Stimulated activated memory B cell treated with anti-CD40 and anti-IgM and Interleukin-4, amounts not matched to agents 10 μg/mL and 1 μg/mL and 100 μg/mL, for 72 hours (primary cell): ENCODE measurements around the gene AKNAD1.

Experiments
- ATAC-seq: fragments of 150-1000 bp; cut with Tn5 transposase; 2 replicates; pipeline ENCODE4 v1.10.0; 2021
- H3K27ac Mint-ChIP-seq: one replicate; pipeline ENCODE4 v1.8.0; 2022; ENCODE audit warnings: mild to moderate bottlenecking, mixed read lengths
- H3K27me3 Mint-ChIP-seq: one replicate; pipeline ENCODE4 v1.8.0; 2022; ENCODE audit warnings: mixed read lengths
- H3K36me3 Mint-ChIP-seq: one replicate; pipeline ENCODE4 v1.8.0; 2022; ENCODE audit warnings: mixed read lengths
- H3K4me1 Mint-ChIP-seq: one replicate; pipeline ENCODE4 v1.8.0; 2022; ENCODE audit warnings: mixed read lengths
- H3K4me3 Mint-ChIP-seq: one replicate; pipeline ENCODE4 v1.8.0; 2022; ENCODE audit warnings: mild to moderate bottlenecking, moderate library complexity, mixed read lengths
- H3K9me3 Mint-ChIP-seq: one replicate; pipeline ENCODE4 v1.8.0; 2022; ENCODE audit warnings: mixed read lengths

The AKNAD1 gene

GRCh38 chr1:108850929-108851328 is 6.0 kb downstream of the AKNAD1 start:
- H3K36me3 Mint-ChIP-seq, result no peaks in the 10 kb centered on the region
- no peak overlapping the region for H3K27ac Mint-ChIP-seq
- H3K27me3 Mint-ChIP-seq, result peaks cover 42% of the 10 kb centered on the region
- no peaks in the 10 kb centered on the region for H3K9me3 Mint-ChIP-seq
- peaks cover 7% of the 10 kb centered on the region for H3K4me1 Mint-ChIP-seq
- no peak overlapping the region for H3K4me3 Mint-ChIP-seq
- ATAC-seq, result no peak

GRCh38 chr1:108848806-108849205 is 8.1 kb downstream of the AKNAD1 start:
- Mint-ChIP-seq H3K27ac (no peak overlapping the region), H3K4me1 (peaks cover 7% of the 10 kb centered on the region), H3K36me3 (no peaks in the 10 kb centered on the region), H3K4me3 (no peak overlapping the region), H3K27me3 (peaks cover 30% of the 10 kb centered on the region), H3K9me3 (no peaks in the 10 kb centered on the region)
- ATAC-seq, result no peak

GRCh38 chr1:108847494-108847893 is 9.4 kb downstream of the AKNAD1 start:
- Mint-ChIP-seq H3K27me3 (peaks cover 25% of the 10 kb centered on the region), H3K27ac (no peak overlapping the region), H3K4me3 (no peak overlapping the region), H3K9me3 (no peaks in the 10 kb centered on the region), H3K4me1 (peaks cover 4% of the 10 kb centered on the region), H3K36me3 (no peaks in the 10 kb centered on the region)
- no peak for ATAC-seq

- Mint-ChIP-seq H3K4me3 (no peak overlapping the region), H3K27ac (no peak overlapping the region), H3K9me3 (no peaks in the 10 kb centered on the region), H3K27me3 (peaks cover 10% of the 10 kb centered on the region), H3K36me3 (no peaks in the 10 kb centered on the region), H3K4me1 (no peaks in the 10 kb centered on the region)
- ATAC-seq, result no peak
Measured at GRCh38 chr1:108845991-108846390, 10.9 kb downstream of the AKNAD1 start.

GRCh38 chr1:108845446-108845845 is 11.4 kb downstream of the AKNAD1 start:
- H3K4me3 Mint-ChIP-seq, result no peak overlapping the region
- no peak overlapping the region for H3K27ac Mint-ChIP-seq
- no peaks in the 10 kb centered on the region for H3K36me3 Mint-ChIP-seq
- H3K9me3 Mint-ChIP-seq, result no peaks in the 10 kb centered on the region
- H3K4me1 Mint-ChIP-seq, result no peaks in the 10 kb centered on the region
- ATAC-seq, result no peak
- H3K27me3 Mint-ChIP-seq, result peaks cover 5% of the 10 kb centered on the region

- no peaks in the 10 kb centered on the region for H3K27me3 Mint-ChIP-seq
- H3K36me3 Mint-ChIP-seq, result no peaks in the 10 kb centered on the region
- no peaks in the 10 kb centered on the region for H3K4me1 Mint-ChIP-seq
- no peak overlapping the region for H3K4me3 Mint-ChIP-seq
- no peak overlapping the region for H3K27ac Mint-ChIP-seq
- no peaks in the 10 kb centered on the region for H3K9me3 Mint-ChIP-seq
- no peak for ATAC-seq
Measured at GRCh38 chr1:108843390-108844137, 13.3 kb downstream of the AKNAD1 start.

GRCh38 chr1:108842525-108843181 is 14.2 kb downstream of the AKNAD1 start:
- Mint-ChIP-seq H3K4me3 (no peak overlapping the region), H3K4me1 (no peaks in the 10 kb centered on the region), H3K9me3 (no peaks in the 10 kb centered on the region), H3K27ac (no peak overlapping the region), H3K27me3 (no peaks in the 10 kb centered on the region), H3K36me3 (no peaks in the 10 kb centered on the region)
- no peak for ATAC-seq

GRCh38 chr1:108841703-108842102 is 15.2 kb downstream of the AKNAD1 start:
- no peaks in the 10 kb centered on the region for H3K9me3 Mint-ChIP-seq
- no peaks in the 10 kb centered on the region for H3K4me1 Mint-ChIP-seq
- no peaks in the 10 kb centered on the region for H3K27me3 Mint-ChIP-seq
- no peak overlapping the region for H3K27ac Mint-ChIP-seq
- no peak for ATAC-seq
- no peaks in the 10 kb centered on the region for H3K36me3 Mint-ChIP-seq
- H3K4me3 Mint-ChIP-seq, result no peak overlapping the region

GRCh38 chr1:108832929-108833328 is 24.0 kb downstream of the AKNAD1 start:
- ATAC-seq, result no peak
- Mint-ChIP-seq H3K4me1 (peaks cover 7% of the 10 kb centered on the region), H3K4me3 (no peak overlapping the region), H3K9me3 (no peaks in the 10 kb centered on the region), H3K27me3 (no peaks in the 10 kb centered on the region), H3K27ac (no peak overlapping the region), H3K36me3 (no peaks in the 10 kb centered on the region)

GRCh38 chr1:108831225-108831624 is 25.7 kb downstream of the AKNAD1 start:
- Mint-ChIP-seq H3K4me1 (peaks cover 7% of the 10 kb centered on the region), H3K27me3 (no peaks in the 10 kb centered on the region), H3K36me3 (no peaks in the 10 kb centered on the region), H3K4me3 (no peak overlapping the region), H3K9me3 (no peaks in the 10 kb centered on the region), H3K27ac (no peak overlapping the region)
- no peak for ATAC-seq

GRCh38 chr1:108830119-108831008 is 26.5 kb downstream of the AKNAD1 start:
- no peak for ATAC-seq
- Mint-ChIP-seq H3K27me3 (no peaks in the 10 kb centered on the region), H3K4me1 (peaks cover 7% of the 10 kb centered on the region)

GRCh38 chr1:108829498-108829916 is 27.4 kb downstream of the AKNAD1 start:
- H3K4me3 Mint-ChIP-seq, result no peak overlapping the region
- H3K27me3 Mint-ChIP-seq, result no peaks in the 10 kb centered on the region
- H3K27ac Mint-ChIP-seq, result no peak overlapping the region
- H3K4me1 Mint-ChIP-seq, result peaks cover 7% of the 10 kb centered on the region
- H3K36me3 Mint-ChIP-seq, result no peaks in the 10 kb centered on the region
- H3K9me3 Mint-ChIP-seq, result no peaks in the 10 kb centered on the region
- ATAC-seq, result no peak

More at GRCh38 chr1:108830119-108831008, 26.5 kb downstream of the AKNAD1 start:
- Mint-ChIP-seq H3K4me3 (no peak overlapping the region), H3K27ac (no peak overlapping the region), H3K36me3 (no peaks in the 10 kb centered on the region), H3K9me3 (no peaks in the 10 kb centered on the region)

GRCh38 chr1:108828074-108828961 is 28.6 kb downstream of the AKNAD1 start:
- H3K4me3 Mint-ChIP-seq, result no peak overlapping the region
- no peak overlapping the region for H3K27ac Mint-ChIP-seq
- H3K36me3 Mint-ChIP-seq, result no peaks in the 10 kb centered on the region
- ATAC-seq, result peak; percentile 65
- no peaks in the 10 kb centered on the region for H3K9me3 Mint-ChIP-seq
- H3K4me1 Mint-ChIP-seq, result peaks cover 7% of the 10 kb centered on the region
- no peaks in the 10 kb centered on the region for H3K27me3 Mint-ChIP-seq

- Mint-ChIP-seq H3K4me1 (no peaks in the 10 kb centered on the region), H3K27ac (no peak overlapping the region), H3K36me3 (no peaks in the 10 kb centered on the region), H3K9me3 (no peaks in the 10 kb centered on the region), H3K27me3 (no peaks in the 10 kb centered on the region), H3K4me3 (no peak overlapping the region)
- ATAC-seq, result no peak
Measured at GRCh38 chr1:108826081-108826635, 30.7 kb downstream of the AKNAD1 start.
